K562 (cell line): ENCODE data around the gene NUDT2. TPM values are rescaled to one million over a fixed set of nuclear protein-coding genes. Genes with fewer than 3 reads are reported as not detected.

Source experiments
- AFF1 ChIP-seq, 2 experiments: fragments of 450-650 bp; IDR thresholded peaks; 2 replicates each; pipeline ENCODE4 v1.6.1; 2018; ENCODE audit warnings: mild to moderate bottlenecking in 2 of 2, low read depth in 1 of 2; ENCODE audit not compliant: partially characterized antibody in 2 of 2
- ARHGAP35 ChIP-seq: fragments of 450-650 bp; IDR thresholded peaks from 2 replicates; pipeline ENCODE4 v1.6.1; 2018; ENCODE audit not compliant: partially characterized antibody
- CREBBP ChIP-seq: IDR thresholded peaks from one replicate; pipeline ENCODE4 v1.6.1; 2012; ENCODE audit warnings: low read depth, mild to moderate bottlenecking, control low read depth, inconsistent platforms, low read length
- HDAC3 ChIP-seq: fragments of 450-650 bp; IDR thresholded peaks from 2 replicates; pipeline ENCODE4 v1.6.1; 2018; ENCODE audit warnings: borderline replicate concordance, mild to moderate bottlenecking, moderate library complexity; ENCODE audit not compliant: partially characterized antibody
- MTA3 ChIP-seq: fragments of 450-650 bp; formaldehyde crosslinking; IDR thresholded peaks from 2 replicates; pipeline ENCODE4 v1.6.1; 2017; ENCODE audit warnings: mild to moderate bottlenecking, borderline replicate concordance
- NELFE ChIP-seq: IDR thresholded peaks from 2 replicates; pipeline ENCODE4 v1.6.1; 2011; ENCODE audit warnings: mild to moderate bottlenecking; ENCODE audit not compliant: insufficient read depth, insufficient read length
- PRDM10 ChIP-seq: fragments of 450-650 bp; IDR thresholded peaks from 2 replicates; pipeline ENCODE4 v1.6.1; 2018; ENCODE audit not compliant: partially characterized antibody
- STAT5A ChIP-seq: IDR thresholded peaks from 2 replicates; pipeline ENCODE4 v1.6.1; 2012; ENCODE audit warnings: low read length, inconsistent platforms, borderline replicate concordance
- TCF7 ChIP-seq: sonication (generic); IDR thresholded peaks from 2 replicates; pipeline ENCODE4 v1.6.1; 2016; ENCODE audit warnings: antibody characterized with exemption, borderline replicate concordance
- ZNF592 ChIP-seq: fragments of 450-650 bp; IDR thresholded peaks from 2 replicates; pipeline ENCODE4 v1.6.1; 2017; ENCODE audit warnings: antibody characterized with exemption, mild to moderate bottlenecking
- polyA plus RNA-seq, 8 experiments: library from polyadenylated mRNA; depleted of rRNA in 4 of 8; stranded (reverse) in 5 of 8; unstranded in 3 of 8; fragments of >200 nt; fragmentation: Nextera tagmentation in 2 of 8; fragmentation: Illumina TruSeq in 1 of 8; extraction: Ambion mirVana in 2 of 8; extraction: Trizol in 1 of 8; gene quantifications; 2 replicates each; pipeline versions ENCODE4 v1.2.1 to v1.2.3, GENCODE V29; 2011 to 2014; ENCODE audit warnings: inconsistent platforms in 1 of 8, missing spikeins in 1 of 8
- total RNA-seq, 7 experiments: library from RNA; depleted of rRNA in 6 of 7; stranded (reverse); fragments of >200 nt in 6 of 7; fragmentation: Illumina TruSeq in 2 of 7; extraction: Trizol in 2 of 7; gene quantifications; 2 replicates each; pipeline versions ENCODE4 v1.2.1 to v1.2.3, GENCODE V29; 2011 to 2021; ENCODE audit warnings: low replicate concordance in 1 of 7
- TF ChIP-seq, protein P1 (sequence below): fragments of 200-400 bp; formaldehyde crosslinking; IDR thresholded peaks from 2 replicates; pipeline ENCODE4 v1.6.1; 2017; ENCODE audit warnings: mild to moderate bottlenecking, low read depth, low read length, moderate library complexity
- TF ChIP-seq, protein P2 (sequence below): IDR thresholded peaks from 2 replicates; pipeline ENCODE4 v1.6.1; 2014; ENCODE audit warnings: antibody characterized with exemption

Gene NUDT2
- total and polyA plus RNA-seq, 9 of the 15 experiments (the other 6 are each of a cell fraction or from before 2014, with no cell fraction given) = 11.5 to 28.1 (median 19.0) TPM

DNA sequence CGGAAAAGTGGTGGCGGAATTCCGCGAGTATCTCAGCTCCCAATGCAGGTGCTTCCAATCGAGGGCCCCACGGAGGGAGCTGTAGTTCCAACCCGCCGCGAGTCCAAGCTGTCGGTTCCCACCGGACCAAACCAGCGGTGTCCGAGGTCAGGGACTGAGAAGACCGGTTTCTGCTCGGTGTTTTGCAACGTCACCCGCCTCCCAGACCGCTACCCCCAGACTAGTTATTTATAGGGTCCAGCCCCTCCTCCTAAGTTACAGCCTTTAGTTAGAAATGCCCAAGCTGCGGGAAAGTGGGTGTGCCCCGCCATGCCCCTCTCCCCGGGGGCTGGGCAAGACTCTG lies 48.0 kb downstream of the NUDT2 start (continued):
- TF ChIP-seq, protein P1, sequence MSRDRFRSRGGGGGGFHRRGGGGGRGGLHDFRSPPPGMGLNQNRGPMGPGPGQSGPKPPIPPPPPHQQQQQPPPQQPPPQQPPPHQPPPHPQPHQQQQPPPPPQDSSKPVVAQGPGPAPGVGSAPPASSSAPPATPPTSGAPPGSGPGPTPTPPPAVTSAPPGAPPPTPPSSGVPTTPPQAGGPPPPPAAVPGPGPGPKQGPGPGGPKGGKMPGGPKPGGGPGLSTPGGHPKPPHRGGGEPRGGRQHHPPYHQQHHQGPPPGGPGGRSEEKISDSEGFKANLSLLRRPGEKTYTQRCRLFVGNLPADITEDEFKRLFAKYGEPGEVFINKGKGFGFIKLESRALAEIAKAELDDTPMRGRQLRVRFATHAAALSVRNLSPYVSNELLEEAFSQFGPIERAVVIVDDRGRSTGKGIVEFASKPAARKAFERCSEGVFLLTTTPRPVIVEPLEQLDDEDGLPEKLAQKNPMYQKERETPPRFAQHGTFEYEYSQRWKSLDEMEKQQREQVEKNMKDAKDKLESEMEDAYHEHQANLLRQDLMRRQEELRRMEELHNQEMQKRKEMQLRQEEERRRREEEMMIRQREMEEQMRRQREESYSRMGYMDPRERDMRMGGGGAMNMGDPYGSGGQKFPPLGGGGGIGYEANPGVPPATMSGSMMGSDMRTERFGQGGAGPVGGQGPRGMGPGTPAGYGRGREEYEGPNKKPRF = no peak
- no peak for TF ChIP-seq ZNF592
- TF ChIP-seq TCF7 = no peak
- TF ChIP-seq ARHGAP35 = no peak
- peak in 1 of 2 experiments; percentile 1 for TF ChIP-seq AFF1 (IDR thresholded peaks at IDR 0.05; ENCODE audit: low read depth in 1 of 2, partially characterized antibody in 2 of 2)
- TF ChIP-seq, protein P2, sequence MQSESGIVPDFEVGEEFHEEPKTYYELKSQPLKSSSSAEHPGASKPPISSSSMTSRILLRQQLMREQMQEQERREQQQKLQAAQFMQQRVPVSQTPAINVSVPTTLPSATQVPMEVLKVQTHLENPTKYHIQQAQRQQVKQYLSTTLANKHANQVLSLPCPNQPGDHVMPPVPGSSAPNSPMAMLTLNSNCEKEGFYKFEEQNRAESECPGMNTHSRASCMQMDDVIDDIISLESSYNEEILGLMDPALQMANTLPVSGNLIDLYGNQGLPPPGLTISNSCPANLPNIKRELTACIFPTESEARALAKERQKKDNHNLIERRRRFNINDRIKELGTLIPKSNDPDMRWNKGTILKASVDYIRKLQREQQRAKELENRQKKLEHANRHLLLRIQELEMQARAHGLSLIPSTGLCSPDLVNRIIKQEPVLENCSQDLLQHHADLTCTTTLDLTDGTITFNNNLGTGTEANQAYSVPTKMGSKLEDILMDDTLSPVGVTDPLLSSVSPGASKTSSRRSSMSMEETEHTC = no peak
- no peak for TF ChIP-seq CREBBP
- TF ChIP-seq HDAC3 = no peak
- TF ChIP-seq NELFE = no peak
- 0 out of 2 replicates have a peak, but pooled peaks have one; percentile 5 for TF ChIP-seq MTA3
- TF ChIP-seq PRDM10 = no peak
- no peak for TF ChIP-seq STAT5A
